Measurements from ENCODE around the gene TMEM256. TPM values are rescaled to one million over a fixed set of nuclear protein-coding genes. Genes with fewer than 3 reads are reported as not detected.

TMEM256 gene
- total and polyA plus RNA-seq, 2 of the 8 experiments (the other 6 are each of a cell fraction or from before 2014, with no cell fraction given): 97.0 to 350 TPM

DNA sequence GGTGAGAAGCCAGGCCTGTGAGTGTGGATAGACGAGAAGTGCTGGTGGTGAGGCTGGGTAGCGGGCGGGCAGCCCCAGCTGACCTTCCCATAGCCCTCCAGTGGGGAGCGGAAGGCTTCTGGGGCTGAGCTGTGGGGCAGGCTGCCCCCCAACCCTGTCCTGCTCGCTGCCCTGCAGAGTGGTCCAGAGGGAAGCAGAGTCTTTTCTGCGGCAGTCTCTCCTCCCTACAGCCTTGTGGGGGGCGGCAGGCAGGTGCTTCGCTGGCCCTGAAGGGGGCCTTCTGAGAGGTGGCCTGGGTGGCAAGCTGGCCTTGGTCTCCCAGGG, 7.5 kb upstream of the TMEM256 start:
- H2BK120ac ChIP-seq (replicated peaks; ENCODE audit: low read depth, low read length): no peak overlapping the region
- no peak overlapping the region for H3K14ac ChIP-seq (ENCODE audit: insufficient read length)
- H3K27me3 ChIP-seq (replicated peaks in 1 of 4; ENCODE audit: control insufficient read depth in 3 of 4, extremely low read depth in 1 of 4, insufficient read depth in 3 of 4, low read length in 3 of 4): no peaks in the 10 kb centered on the region
- WGBS, 2 experiments (ENCODE audit: extremely low coverage in 1 of 2, insufficient coverage in 1 of 2, insufficient read length in 1 of 2, insufficient replicate concordance in 2 of 2, low coverage in 1 of 2, low lambda C conversion rate in 2 of 2, missing lambda C conversion rate in 1 of 2): 93% methylated on average over 4 of the region's 8 CpGs; no CpG with 5 or more reads in 1 of the 2 experiments
- peaks cover 2 to 36% (median 22%) of the 10 kb centered on the region in 4 experiments; a peak in 6 of 8 replicates for H3K36me3 ChIP-seq (ENCODE audit: control insufficient read depth in 2 of 4, insufficient read depth in 4 of 4, low read length in 3 of 4)
- no peak overlapping the region for H3K18ac ChIP-seq (ENCODE audit: extremely low read depth, low read length)
- no peak overlapping the region for H3K4ac ChIP-seq (replicated peaks; ENCODE audit: insufficient read length, low read depth, low read length)
- H2BK12ac ChIP-seq (ENCODE audit: low read depth, low read length): no peak overlapping the region
- H4K20me1 ChIP-seq (replicated peaks in 1 of 2; ENCODE audit: control insufficient read depth in 1 of 2, insufficient read depth in 2 of 2, low read length in 2 of 2): peaks cover 2 to 20% of the 10 kb centered on the region in 2 experiments
- H3K79me2 ChIP-seq (ENCODE audit: control insufficient read depth in 1 of 2, insufficient read depth in 2 of 2, low read length in 2 of 2): peaks cover 0 to 5% of the 10 kb centered on the region in 2 experiments; a peak in 1 of 4 replicates
- no peak overlapping the region for H4K5ac ChIP-seq (ENCODE audit: insufficient read length, low read depth, low read length)
- H3K79me1 ChIP-seq (ENCODE audit: low read depth, low read length): 0 out of 2 replicates have a peak, but pooled peaks cover 2% of the 10 kb centered on the region
- no peak overlapping the region for H4K91ac ChIP-seq (replicated peaks; ENCODE audit: insufficient read length, low read length)
- DNase-seq (ENCODE audit: low read depth in 1 of 2, low spot score in 2 of 2): no peak
- no peak overlapping the region for H3K27ac ChIP-seq (ENCODE audit: low read depth, low read length)
- no peak overlapping the region for H2AK5ac ChIP-seq (ENCODE audit: low read depth, low read length)
- no peak overlapping the region for H2BK15ac ChIP-seq (ENCODE audit: low read length)
- H2AFZ ChIP-seq (ENCODE audit: low read length): no peak overlapping the region
- H3K23me2 ChIP-seq (ENCODE audit: low read depth, low read length): peaks cover 4% of the 10 kb centered on the region; the same call in 1 of the 2 replicates
- CTCF ChIA-PET (ENCODE audit: partially characterized antibody): interaction anchor here (1.0 to 1.6 kb wide), 4 partner anchors 11 to 75 kb away, joined by 3 to 4 read pairs (median 4); no protein-coding TSS in a partner anchor
- peaks cover 0 to 14% (median 10%) of the 10 kb centered on the region in 4 experiments; a peak in 5 of 7 replicates for H3K4me1 ChIP-seq (replicated peaks in 1 of 4; ENCODE audit: control insufficient read depth in 3 of 4, insufficient read depth in 4 of 4, low read length in 3 of 4)
- H4K8ac ChIP-seq (ENCODE audit: extremely low read depth, insufficient read depth, low read length): no peak overlapping the region
- no peak for TF ChIP-seq TBP (IDR thresholded peaks at IDR 0.05; ENCODE audit: low read depth, low read length)
- no peak for TF ChIP-seq POLR2AphosphoS5 (IDR thresholded peaks at IDR 0.05; ENCODE audit: low read depth, low read length)
- no peak for TF ChIP-seq NANOG (IDR thresholded peaks at IDR 0.05; ENCODE audit: insufficient read depth, low read depth, low read length, poor library complexity, severe bottlenecking)
- no peak for TF ChIP-seq CBX5 (IDR thresholded peaks at IDR 0.05; ENCODE audit: low read depth, low read length)
- TF ChIP-seq HDAC6 (IDR thresholded peaks at IDR 0.05; ENCODE audit: low read depth, low read length): no peak
- TF ChIP-seq CHD2 (IDR thresholded peaks at IDR 0.05; ENCODE audit: low read length): no peak
- no peak for TF ChIP-seq TAF1 (IDR thresholded peaks at IDR 0.05; ENCODE audit: low read depth, low read length)
- TF ChIP-seq KDM4A (IDR thresholded peaks at IDR 0.05; ENCODE audit: low read depth, low read length, severe bottlenecking): no peak
- no peak for TF ChIP-seq SUZ12 (IDR thresholded peaks at IDR 0.05; ENCODE audit: low read length)
- H2BK5ac ChIP-seq (ENCODE audit: low read depth, low read length): no peak overlapping the region
- FAIRE-seq: no peak
- H3K4me3 ChIP-seq (ENCODE audit: extremely low read depth in 1 of 4, insufficient read depth in 2 of 4, low read depth in 3 of 4, low read length in 4 of 4): no peak overlapping the region
- no peaks in the 10 kb centered on the region for H3K9me3 ChIP-seq (ENCODE audit: insufficient read depth in 2 of 2, low read depth in 1 of 2, low read length in 1 of 2)
- no peak overlapping the region for H3K56ac ChIP-seq (replicated peaks; ENCODE audit: insufficient read length, low read depth, low read length)
- no peak overlapping the region for H3K23ac ChIP-seq (ENCODE audit: insufficient read length)
- no peak overlapping the region for H3K4me2 ChIP-seq (ENCODE audit: insufficient read depth in 1 of 2, low read depth in 2 of 2, low read length in 2 of 2)
- POLR2A ChIA-PET (ENCODE audit: partially characterized antibody): interaction anchor here (1.0 to 1.6 kb wide), 6 partner anchors 9 to 75 kb away, joined by 3 to 4 read pairs (median 4); partner anchors contain the start of gene ACAP1
- no peak overlapping the region for H3K9ac ChIP-seq (replicated peaks in 1 of 4; ENCODE audit: extremely low read depth in 1 of 4, low read depth in 3 of 4, low read length in 3 of 4)
- H2BK20ac ChIP-seq (ENCODE audit: low read length): no peak overlapping the region

All from H1 (cell line).